Activated T-cell treated with anti-CD3 and anti-CD28 coated beads, Interleukin-2, amount 50 U/mL, for 72 hours (primary cell): ENCODE results near the gene MBD6. TPM values are rescaled to one million over a fixed set of nuclear protein-coding genes. Genes with fewer than 3 reads are reported as not detected.
A peak's percentile ranks its signal among the peaks of the same experiment; 100 is the strongest.

Experiments
- ATAC-seq, 2 donors: fragments of 150-1000 bp; cut with Tn5 transposase; replicated peaks in 1 of 2; 2 replicates each; pipeline ENCODE4 v1.10.0; 2021; ENCODE audit warnings: moderate library complexity in 2 of 2, mild to moderate bottlenecking in 1 of 2
- DNase-seq, 2 donors: peaks; one replicate each; pipeline ENCODE4 v3.0.0; 2021 to 2022; ENCODE audit warnings: mixed read lengths in 1 of 2
- H3K27ac Mint-ChIP-seq: one replicate; pipeline ENCODE4 v1.8.0; 2022; ENCODE audit warnings: mild to moderate bottlenecking, moderate library complexity, mixed read lengths
- H3K27me3 Mint-ChIP-seq: one replicate; pipeline ENCODE4 v1.8.0; 2022; ENCODE audit warnings: low read depth, mixed read lengths
- H3K36me3 Mint-ChIP-seq, 2 donors: one replicate each; pipeline ENCODE4 v1.8.0; 2022; ENCODE audit warnings: mixed read lengths in 2 of 2, mild to moderate bottlenecking in 1 of 2; ENCODE audit not compliant: insufficient read depth in 2 of 2
- H3K4me1 Mint-ChIP-seq: one replicate; pipeline ENCODE4 v1.8.0; 2022; ENCODE audit warnings: low read depth, mixed read lengths
- H3K4me3 Mint-ChIP-seq, 2 donors: one replicate each; pipeline ENCODE4 v1.8.0; 2022; ENCODE audit warnings: mild to moderate bottlenecking in 2 of 2, mixed read lengths in 2 of 2, moderate library complexity in 2 of 2
- H3K9me3 Mint-ChIP-seq, 2 donors: one replicate each; pipeline ENCODE4 v1.8.0; 2022; ENCODE audit warnings: mixed read lengths in 2 of 2
- total RNA-seq, 2 donors: library from RNA; stranded (reverse); gene quantifications; one replicate each; pipeline ENCODE4 v1.2.3, GENCODE V29; 2022

MBD6 gene
- total RNA-seq, 2 donors from 2014 or later: 131 to 148 TPM

GRCh38 chr12:57531836-57532235 lies 9.2 kb downstream of the MBD6 start:
- Mint-ChIP-seq H3K4me1 (no peaks in the 10 kb centered on the region), H3K9me3 (no peaks in the 10 kb centered on the region), H3K27me3 (no peaks in the 10 kb centered on the region), H3K36me3 (peaks cover 4 to 35% of the 10 kb centered on the region in 2 donors), H3K4me3 (no peak overlapping the region), H3K27ac (no peak overlapping the region)
- ATAC-seq (no peak), DNase-seq (no peak)

- H3K27ac Mint-ChIP-seq: no peak overlapping the region
- no peaks in the 10 kb centered on the region for H3K9me3 Mint-ChIP-seq
- ATAC-seq (no peak), DNase-seq (no peak)
- no peaks in the 10 kb centered on the region for H3K4me1 Mint-ChIP-seq
- no peaks in the 10 kb centered on the region for H3K27me3 Mint-ChIP-seq
- peaks cover 5 to 37% of the 10 kb centered on the region in 2 donors for H3K36me3 Mint-ChIP-seq
- H3K4me3 Mint-ChIP-seq: no peak overlapping the region
Measured at GRCh38 chr12:57533108-57533507, 10.5 kb downstream of the MBD6 start.

GRCh38 chr12:57534250-57534649 lies 11.6 kb downstream of the MBD6 start:
- Mint-ChIP-seq H3K4me1 (no peaks in the 10 kb centered on the region), H3K36me3 (peaks cover 7 to 36% of the 10 kb centered on the region in 2 donors), H3K27ac (no peak overlapping the region), H3K9me3 (no peaks in the 10 kb centered on the region), H3K27me3 (no peaks in the 10 kb centered on the region), H3K4me3 (no peak overlapping the region)
- no peak for DNase-seq
- ATAC-seq: no peak

- Mint-ChIP-seq H3K4me1 (no peaks in the 10 kb centered on the region), H3K4me3 (no peak overlapping the region), H3K27me3 (no peaks in the 10 kb centered on the region), H3K27ac (no peak overlapping the region), H3K36me3 (peaks cover 7 to 32% of the 10 kb centered on the region in 2 donors), H3K9me3 (no peaks in the 10 kb centered on the region)
- DNase-seq (no peak), ATAC-seq (no peak)
Measured at GRCh38 chr12:57534991-57535543, 12.4 kb downstream of the MBD6 start.

- no peak overlapping the region for H3K4me3 Mint-ChIP-seq
- peaks cover 7 to 29% of the 10 kb centered on the region in 2 donors for H3K36me3 Mint-ChIP-seq
- DNase-seq (no peak), ATAC-seq (no peak)
- H3K27me3 Mint-ChIP-seq: no peaks in the 10 kb centered on the region
- no peaks in the 10 kb centered on the region for H3K9me3 Mint-ChIP-seq
- no peaks in the 10 kb centered on the region for H3K4me1 Mint-ChIP-seq
- no peak overlapping the region for H3K27ac Mint-ChIP-seq
Measured at GRCh38 chr12:57535764-57536596, 13.4 kb downstream of the MBD6 start.

GRCh38 chr12:57536597-57536942 lies 13.9 kb downstream of the MBD6 start:
- Mint-ChIP-seq H3K36me3 (peaks cover 7 to 24% of the 10 kb centered on the region in 2 donors), H3K27ac (peak overlapping the region; percentile 17), H3K27me3 (no peaks in the 10 kb centered on the region)

GRCh38 chr12:57539134-57539768 lies 16.6 kb downstream of the MBD6 start:
- no peak overlapping the region for H3K27ac Mint-ChIP-seq
- peaks cover 4 to 8% of the 10 kb centered on the region in 2 donors for H3K36me3 Mint-ChIP-seq
- H3K9me3 Mint-ChIP-seq: no peaks in the 10 kb centered on the region
- DNase-seq (no peak), ATAC-seq (no peak)
- H3K4me3 Mint-ChIP-seq: no peak overlapping the region
- H3K4me1 Mint-ChIP-seq: no peaks in the 10 kb centered on the region
- H3K27me3 Mint-ChIP-seq: no peaks in the 10 kb centered on the region

More at GRCh38 chr12:57536597-57536942, 13.9 kb downstream of the MBD6 start:
- ATAC-seq (no peak), DNase-seq (no peak)
- Mint-ChIP-seq H3K4me3 (no peak overlapping the region), H3K4me1 (no peaks in the 10 kb centered on the region), H3K9me3 (no peaks in the 10 kb centered on the region)

- no peaks in the 10 kb centered on the region for H3K9me3 Mint-ChIP-seq
- H3K27ac Mint-ChIP-seq: no peak overlapping the region
- ATAC-seq: no peak
- H3K4me3 Mint-ChIP-seq: no peak overlapping the region
- H3K36me3 Mint-ChIP-seq: peaks cover 4 to 8% of the 10 kb centered on the region in 2 donors
- peaks cover 15% of the 10 kb centered on the region for H3K4me1 Mint-ChIP-seq
- DNase-seq: no peak
- H3K27me3 Mint-ChIP-seq: no peaks in the 10 kb centered on the region
Measured at GRCh38 chr12:57541001-57541400, 18.4 kb downstream of the MBD6 start.

GRCh38 chr12:57541717-57542116 lies 19.1 kb downstream of the MBD6 start:
- DNase-seq (no peak), ATAC-seq (no peak)
- H3K27me3 Mint-ChIP-seq: no peaks in the 10 kb centered on the region
- H3K4me1 Mint-ChIP-seq: peaks cover 20% of the 10 kb centered on the region
- no peaks in the 10 kb centered on the region for H3K9me3 Mint-ChIP-seq
- H3K36me3 Mint-ChIP-seq: peaks cover 7 to 8% of the 10 kb centered on the region in 2 donors
- no peak overlapping the region for H3K27ac Mint-ChIP-seq
- no peak overlapping the region for H3K4me3 Mint-ChIP-seq

GRCh38 chr12:57543581-57543980 lies 21.0 kb downstream of the MBD6 start:
- no peak for ATAC-seq
- H3K4me1 Mint-ChIP-seq: peaks cover 35% of the 10 kb centered on the region

GRCh38 chr12:57545809-57546437 lies 23.3 kb downstream of the MBD6 start:
- DNase-seq (peak in 1 of 2 donors; percentile 19), ATAC-seq (no peak)
- no peaks in the 10 kb centered on the region for H3K9me3 Mint-ChIP-seq
- peaks cover 4% of the 10 kb centered on the region in 2 donors for H3K36me3 Mint-ChIP-seq
- H3K4me3 Mint-ChIP-seq: peak overlapping the region; percentile 74 to 98
- peak overlapping the region; percentile 91 for H3K27ac Mint-ChIP-seq
- H3K27me3 Mint-ChIP-seq: peaks cover 13% of the 10 kb centered on the region
- H3K4me1 Mint-ChIP-seq: peaks cover 57% of the 10 kb centered on the region

More at GRCh38 chr12:57543581-57543980, 21.0 kb downstream of the MBD6 start:
- Mint-ChIP-seq H3K9me3 (no peaks in the 10 kb centered on the region), H3K36me3 (peaks cover 4 to 5% of the 10 kb centered on the region in 2 donors), H3K4me3 (no peak overlapping the region), H3K27ac (no peak overlapping the region), H3K27me3 (peaks cover 4% of the 10 kb centered on the region)
- DNase-seq: no peak

GRCh38 chr12:57546438-57547287 lies 24.0 kb downstream of the MBD6 start, which contains the start of gene DCTN2:
Gene DCTN2, minus strand, starts transcription at chr12:57547192. Its CDS starts 129 bp downstream, at chr12:57547063.
- Mint-ChIP-seq H3K27me3 (peaks cover 13% of the 10 kb centered on the region), H3K9me3 (no peaks in the 10 kb centered on the region), H3K4me1 (peaks cover 63% of the 10 kb centered on the region), H3K27ac (peak within 1 kb of the TSS; percentile 91), H3K4me3 (peak within 1 kb of the TSS; percentile 74 to 98), H3K36me3 (peaks cover 4% of the 10 kb centered on the region in 2 donors)
- DNase-seq (peak; percentile 93 to 97), ATAC-seq (peak; percentile 94 to 97)
